ENCODE measurements around the gene DRAM1.
"Not testable (repeated sequence)": the region's sequence is repeated elsewhere in the genome, so short reads cannot be mapped to it uniquely, and the experiment has no call there.

The DRAM1 gene

DNA sequence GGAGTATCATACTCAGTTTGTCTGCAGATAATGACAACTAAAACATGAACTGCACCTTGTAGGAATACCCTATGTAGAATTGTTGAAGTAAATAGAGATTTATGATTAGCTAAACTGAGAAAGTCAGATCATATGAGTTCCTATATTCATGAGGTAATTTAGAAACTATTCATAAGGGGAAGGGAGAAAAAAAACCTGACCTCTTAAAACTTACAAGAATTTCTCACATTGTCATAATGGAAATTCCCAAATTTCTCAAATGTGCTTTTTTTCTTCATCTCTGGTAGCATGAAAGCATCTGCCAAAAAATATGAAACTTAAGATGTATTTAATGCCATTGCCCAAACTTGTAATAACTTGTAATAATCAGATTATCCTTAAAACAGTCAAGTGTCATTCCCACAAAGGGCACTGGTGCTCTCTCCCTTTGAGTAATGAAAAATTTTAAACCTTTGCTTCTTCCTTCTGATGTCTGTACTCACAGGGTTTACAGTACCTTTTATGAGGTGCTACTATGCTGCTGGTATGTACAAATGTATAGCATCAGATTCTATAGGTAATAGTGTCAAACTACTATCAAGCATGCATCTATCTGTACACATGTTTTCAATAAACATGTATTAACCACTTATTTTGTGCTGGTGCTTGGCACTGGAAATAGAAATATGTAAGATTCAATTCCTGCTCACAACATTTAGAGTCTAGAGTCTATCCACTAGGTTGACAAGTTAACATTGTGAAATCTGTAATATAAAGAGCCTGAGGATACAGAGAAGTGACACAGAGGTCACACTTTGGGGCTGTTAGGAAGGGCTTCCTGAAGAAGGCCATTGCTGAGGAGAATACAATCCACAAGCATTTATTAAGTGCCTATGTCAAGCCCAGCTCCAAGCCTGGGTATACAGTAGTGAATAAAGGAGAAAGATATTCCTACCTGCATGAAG lies 17.4 kb upstream of the DRAM1 start:
- no peak for DNase-seq (ENCODE audit: low spot score)

GRCh38 chr12:101861688-101862087 lies 15.7 kb upstream of the DRAM1 start:
- not testable (repeated sequence) for DNase-seq (ENCODE audit: low spot score)

DNA sequence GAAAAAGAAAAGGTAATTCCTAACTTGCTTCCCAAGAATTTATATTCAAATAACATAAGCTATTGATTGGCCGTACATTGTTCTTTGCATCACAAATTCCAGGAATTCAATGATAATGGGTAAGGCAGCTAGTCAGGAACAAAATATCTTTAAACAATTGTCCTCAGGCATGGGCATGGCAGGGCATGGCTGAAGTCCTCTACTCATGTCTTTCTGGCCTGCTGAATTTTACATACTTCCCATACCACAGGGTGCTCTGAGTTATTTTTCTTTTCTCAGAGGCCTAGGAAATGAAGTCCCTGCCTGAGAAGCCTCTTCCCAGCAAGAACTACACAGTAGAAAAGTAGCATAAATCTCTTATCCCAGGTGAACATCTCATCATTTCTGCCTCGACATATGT lies 15.1 kb upstream of the DRAM1 start:
- no peak for DNase-seq (ENCODE audit: low spot score)

DNA sequence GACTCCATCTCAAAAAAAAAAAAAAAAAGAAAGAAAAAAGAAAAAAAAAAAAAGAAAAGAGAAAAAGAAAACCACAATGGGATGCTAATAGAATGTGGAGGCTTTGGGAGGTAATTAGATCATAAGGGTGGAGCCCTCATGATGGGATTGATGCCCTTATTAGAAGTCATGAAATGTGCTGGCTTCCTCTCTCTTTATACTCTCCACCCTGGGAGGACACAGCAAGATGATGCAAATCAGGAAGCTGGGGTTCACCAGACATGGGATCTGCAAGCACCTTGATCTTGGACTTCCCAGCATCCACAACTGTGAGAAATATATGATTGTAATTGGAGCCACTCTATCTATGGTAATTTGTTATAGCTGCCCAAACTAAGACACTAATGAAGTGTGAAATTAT lies 13.4 kb upstream of the DRAM1 start:
- DNase-seq (ENCODE audit: low spot score): no peak

- DNase-seq (ENCODE audit: low spot score): no peak
Observed at GRCh38 chr12:101866615-101867373, 10.6 kb upstream of the DRAM1 start.

- DNase-seq (ENCODE audit: low spot score): not testable (repeated sequence)
Observed at GRCh38 chr12:101867619-101868018, 9.8 kb upstream of the DRAM1 start.

- no peak for DNase-seq (ENCODE audit: low spot score)
Observed at GRCh38 chr12:101870925-101871324, 6.5 kb upstream of the DRAM1 start.

- no peak for DNase-seq (ENCODE audit: low spot score)
Observed at GRCh38 chr12:101875162-101875561, 2.2 kb upstream of the DRAM1 start.

GRCh38 chr12:101876322-101876860 lies 989 bp upstream of the DRAM1 start:
- DNase-seq (ENCODE audit: low spot score): no peak

DNA sequence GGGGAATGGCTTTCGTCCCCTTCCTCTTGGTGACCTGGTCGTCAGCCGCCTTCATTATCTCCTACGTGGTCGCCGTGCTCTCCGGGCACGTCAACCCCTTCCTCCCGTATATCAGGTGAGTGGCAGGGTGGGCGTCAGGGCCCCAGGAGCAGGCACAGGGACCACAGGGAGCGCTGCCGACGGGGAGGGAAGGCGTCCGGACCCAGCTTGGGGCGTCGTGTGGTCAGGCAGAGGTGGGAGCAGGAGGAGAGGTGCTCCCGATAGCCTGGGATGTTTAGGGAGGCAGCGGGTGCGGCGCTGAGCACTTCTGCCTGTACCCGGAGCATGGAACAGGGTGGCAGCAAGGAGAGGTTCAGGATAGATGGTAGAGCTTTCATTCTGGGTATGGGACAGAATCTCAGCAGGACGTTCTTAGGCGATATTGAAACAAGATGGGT lies 444 bp downstream of the DRAM1 start:
- DNase-seq (ENCODE audit: low spot score): no peak

- DNase-seq (ENCODE audit: low spot score): no peak
Observed at GRCh38 chr12:101878243-101878821, 952 bp downstream of the DRAM1 start.

DNA sequence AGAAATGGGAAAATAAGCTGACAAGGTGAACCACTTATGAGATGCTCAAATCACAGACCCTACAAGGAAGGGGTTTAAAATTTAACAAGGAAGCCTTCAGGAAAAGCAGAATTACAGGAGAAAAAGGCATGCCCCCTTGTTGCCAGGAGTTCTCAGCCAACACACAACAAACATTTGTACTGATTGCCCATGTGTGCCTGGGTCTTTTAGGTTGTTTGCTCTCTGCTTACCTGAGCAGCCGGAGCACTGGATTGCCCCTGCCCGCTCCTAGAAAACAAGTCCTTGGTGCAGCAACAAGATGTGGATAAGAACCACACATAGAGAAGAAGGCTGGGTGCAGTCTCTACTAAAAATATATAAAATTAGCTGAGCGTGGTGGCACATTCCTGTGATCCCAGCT lies 3.4 kb downstream of the DRAM1 start:
- DNase-seq (ENCODE audit: low spot score): no peak

DNA sequence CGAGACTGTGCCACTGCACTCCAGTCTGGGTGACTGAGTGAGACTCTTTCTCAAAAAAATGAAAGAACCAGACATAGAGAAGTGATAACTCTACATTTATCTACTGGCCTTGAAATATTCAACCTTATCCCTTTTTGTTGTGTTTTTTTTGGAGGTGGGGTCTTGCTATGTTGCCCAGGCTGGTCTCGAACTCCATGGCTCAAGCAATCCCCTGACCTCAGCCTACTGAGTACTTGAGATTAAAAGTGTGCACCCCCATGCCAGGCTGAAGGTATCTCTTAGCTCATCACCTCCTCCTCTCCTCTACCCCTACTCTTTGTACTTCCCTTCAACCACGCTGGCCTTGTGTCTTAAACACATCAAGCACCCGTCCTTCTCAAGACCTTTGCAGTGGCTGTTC lies 3.8 kb downstream of the DRAM1 start:
- no peak for DNase-seq (ENCODE audit: low spot score)

GRCh38 chr12:101884174-101884573 lies 6.8 kb downstream of the DRAM1 start:
- no peak for DNase-seq (ENCODE audit: low spot score)

DNA sequence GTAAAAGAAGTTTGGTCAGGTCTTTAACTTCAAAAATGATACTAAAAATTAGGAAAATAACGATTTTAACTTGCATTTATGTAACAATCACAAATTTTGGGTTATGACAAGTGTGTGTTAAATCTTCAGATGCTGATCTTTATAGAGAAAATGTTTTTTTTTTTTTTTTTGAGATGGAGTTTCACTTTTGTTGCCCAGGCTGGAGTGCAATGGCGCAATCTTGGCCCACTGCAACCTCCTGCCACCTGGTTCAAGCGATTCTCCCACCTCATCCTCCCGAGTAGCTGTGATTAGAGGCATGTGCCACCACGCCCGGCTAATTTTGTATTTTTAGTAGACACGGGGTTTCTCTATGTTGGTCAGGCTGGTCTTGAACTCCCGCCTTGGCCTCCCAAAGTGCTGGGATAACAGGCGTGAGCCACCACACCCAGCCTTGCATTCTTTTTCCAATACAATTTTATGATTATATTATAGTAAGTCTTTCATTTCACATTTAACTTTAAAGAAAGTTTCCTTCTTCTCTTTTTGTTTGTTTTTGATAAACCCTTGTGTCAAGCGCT lies 7.5 kb downstream of the DRAM1 start:
- DNase-seq (ENCODE audit: low spot score): not testable (repeated sequence)

DNA sequence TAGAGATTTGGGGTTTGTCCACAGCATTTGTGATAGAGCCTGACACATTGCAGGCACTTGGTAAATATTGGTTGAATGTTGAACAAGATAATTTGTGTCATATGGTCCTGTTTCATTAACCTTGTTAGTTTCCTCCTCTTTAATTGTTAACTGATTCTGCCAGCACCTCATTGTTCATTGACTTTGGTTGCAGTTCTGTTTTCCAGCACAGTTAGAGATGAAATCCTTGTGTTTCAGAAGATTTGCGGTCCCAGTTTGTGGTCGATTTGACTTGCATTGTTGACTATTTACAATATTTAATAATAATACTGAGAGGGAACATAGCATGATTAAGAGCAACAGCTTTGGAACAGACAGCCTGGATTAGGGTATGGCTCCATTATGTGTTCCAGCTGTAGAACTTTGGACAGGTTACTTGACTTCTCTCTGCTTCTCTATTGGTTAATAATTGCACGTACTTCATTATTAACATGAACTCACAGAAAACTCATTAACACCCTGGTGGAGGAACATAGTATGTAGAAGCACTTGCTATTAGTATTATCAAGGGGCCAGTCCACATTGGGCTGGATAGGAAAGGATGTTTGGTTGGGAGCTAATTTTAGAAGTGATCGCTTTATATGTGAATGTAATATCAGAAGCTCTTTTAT lies 8.7 kb downstream of the DRAM1 start:
- DNase-seq (ENCODE audit: low spot score): no peak

DNA sequence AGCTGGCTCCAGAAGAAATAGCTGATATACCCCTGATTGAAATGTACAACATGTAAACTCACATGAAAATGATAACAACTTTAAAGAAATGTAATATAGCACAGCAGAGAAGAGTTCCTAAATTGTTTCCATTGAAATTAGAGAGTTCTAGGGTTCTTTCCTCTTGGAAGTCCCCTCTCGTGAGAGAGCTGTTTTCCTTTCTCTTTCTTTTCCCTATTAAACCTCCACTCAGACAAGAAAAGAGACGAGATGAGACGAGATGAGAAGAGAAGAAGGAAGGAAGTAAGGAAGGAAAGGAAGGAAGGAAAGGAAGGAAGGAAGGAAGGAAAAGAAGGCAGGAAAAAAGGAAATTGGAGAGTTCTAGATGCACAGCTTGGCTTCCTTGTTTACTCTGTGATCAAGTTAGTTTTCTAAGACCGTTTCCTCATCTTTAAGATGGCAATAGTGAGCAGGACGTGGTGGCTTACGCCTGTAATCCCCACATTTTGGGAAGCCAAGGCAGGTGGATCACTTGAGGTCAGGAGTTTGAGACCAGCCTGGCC lies 11.9 kb downstream of the DRAM1 start:
- no peak for DNase-seq (ENCODE audit: low spot score)

GRCh38 chr12:101891462-101891971 lies 14.1 kb downstream of the DRAM1 start:
- DNase-seq (ENCODE audit: low spot score): peak; percentile 39

DNA sequence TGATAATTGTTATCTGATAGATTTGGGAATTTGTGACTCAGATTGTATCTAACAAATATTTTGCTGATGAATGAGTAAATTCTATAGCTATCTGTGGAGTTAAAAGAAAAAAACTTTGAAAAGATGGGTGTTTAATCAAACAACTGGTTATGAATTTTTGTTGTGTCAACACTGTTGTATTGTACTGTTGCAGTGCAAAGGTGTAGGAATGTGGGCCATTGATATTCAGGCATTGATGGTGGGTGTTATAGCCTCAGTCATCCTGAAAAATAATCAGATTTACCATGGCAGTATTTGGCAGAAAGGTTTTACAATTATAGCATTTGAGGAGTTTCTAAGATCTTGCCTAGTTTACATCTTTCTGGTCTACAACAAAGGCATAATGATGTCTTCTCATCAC lies 15.4 kb downstream of the DRAM1 start:
- no peak for DNase-seq (ENCODE audit: low spot score)

DNA sequence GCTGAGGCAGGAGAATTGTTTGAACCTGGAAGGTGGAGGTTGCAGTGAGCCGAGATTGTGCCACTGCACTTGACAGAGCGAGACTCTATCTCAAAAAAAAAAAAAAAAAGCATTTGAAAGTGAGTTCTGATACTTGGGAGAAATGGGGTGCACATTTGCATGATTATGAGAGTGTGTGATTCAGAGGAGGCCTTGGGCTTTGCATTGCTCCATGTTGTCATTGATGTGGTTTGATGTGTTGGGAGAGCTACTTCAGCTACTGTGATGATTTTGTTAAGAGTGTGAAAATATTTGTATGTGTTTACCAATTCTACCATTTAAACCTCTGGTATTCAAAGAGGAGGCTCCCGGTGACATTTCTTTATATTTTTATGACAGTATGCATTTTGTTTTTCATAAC lies 24.4 kb downstream of the DRAM1 start:
- no peak for DNase-seq (ENCODE audit: low spot score)

GRCh38 chr12:101902641-101903040 lies 25.3 kb downstream of the DRAM1 start:
- DNase-seq (ENCODE audit: low spot score): no peak

All from hepatic stellate cell (primary cell).